ENCODE data around the gene SLC4A2. TPM values are rescaled to one million over a fixed set of nuclear protein-coding genes. Genes with fewer than 3 reads are reported as not detected.

SLC4A2 gene
- total and polyA plus RNA-seq, 2 of the 8 experiments (the other 6 are each of a cell fraction or from before 2014, with no cell fraction given) = 72.6 to 147 TPM

- H2BK120ac ChIP-seq (replicated peaks; ENCODE audit: low read depth, low read length) = no peak overlapping the region
- peak overlapping the region; percentile 86 to 99 for H3K4me2 ChIP-seq (ENCODE audit: insufficient read depth in 1 of 2, low read depth in 2 of 2, low read length in 2 of 2)
- peak overlapping the region; percentile 36 for H3K4ac ChIP-seq (replicated peaks; ENCODE audit: insufficient read length, low read depth, low read length)
- peak overlapping the region in 2 of 4 experiments; percentile 25 to 38; a peak in 1 of 7 replicates for H3K9ac ChIP-seq (replicated peaks in 1 of 4; ENCODE audit: extremely low read depth in 1 of 4, low read depth in 3 of 4, low read length in 3 of 4)
- H4K5ac ChIP-seq (ENCODE audit: insufficient read length, low read depth, low read length) = no peak overlapping the region
- peak overlapping the region; percentile 82; the same call in 1 of the 2 replicates for H2BK5ac ChIP-seq (ENCODE audit: low read depth, low read length)
- H4K8ac ChIP-seq (ENCODE audit: extremely low read depth, insufficient read depth, low read length) = no peak overlapping the region; the same call in 1 of the 2 replicates
- H3K14ac ChIP-seq (ENCODE audit: insufficient read length) = no peak overlapping the region
- H2AFZ ChIP-seq (ENCODE audit: low read length) = no peak overlapping the region
- peaks cover 6% of the 10 kb centered on the region; the same call in 1 of the 2 replicates for H3K79me1 ChIP-seq (ENCODE audit: low read depth, low read length)
- 0 out of 2 replicates have a peak overlapping the region, but pooled peaks have one; percentile 93 for H2AK5ac ChIP-seq (ENCODE audit: low read depth, low read length)
- ChIA-PET POLR2A (ENCODE audit: partially characterized antibody) (interaction anchor here (0.7 to 7.9 kb wide), 12 partner anchors 9 to 190 kb away, joined by 3 to 77 read pairs (median 6); partner anchors contain the start of genes ABCB8, AGAP3 and FASTK), CTCF (ENCODE audit: partially characterized antibody) (interaction anchor here (0.9 to 9.7 kb wide), 11 partner anchors 10 to 59 kb away, joined by 3 to 88 read pairs (median 7); partner anchors contain the start of gene AGAP3)
- DNase-seq (ENCODE audit: low read depth in 1 of 2, low spot score in 2 of 2) = no peak
- peak overlapping the region; percentile 52; the same call in 1 of the 2 replicates for H3K18ac ChIP-seq (ENCODE audit: extremely low read depth, low read length)
- peak overlapping the region; percentile 40; the same call in 1 of the 2 replicates for H2BK12ac ChIP-seq (ENCODE audit: low read depth, low read length)
- H3K27me3 ChIP-seq (replicated peaks in 1 of 4; ENCODE audit: control insufficient read depth in 3 of 4, extremely low read depth in 1 of 4, insufficient read depth in 3 of 4, low read length in 3 of 4) = peaks cover 0 to 2% (median under 1%) of the 10 kb centered on the region in 4 experiments; a peak in 4 of 7 replicates
- no peak overlapping the region for H2BK20ac ChIP-seq (ENCODE audit: low read length)
- H3K36me3 ChIP-seq (ENCODE audit: control insufficient read depth in 2 of 4, insufficient read depth in 4 of 4, low read length in 3 of 4) = peaks cover 3 to 22% (median 13%) of the 10 kb centered on the region in 4 experiments; a peak in 6 of 8 replicates
- no peak overlapping the region for H3K27ac ChIP-seq (ENCODE audit: low read depth, low read length)
- TF ChIP-seq SIN3A (conservative IDR thresholded peaks at IDR 0.05 in 1 of 2, IDR thresholded peaks at IDR 0.05 in 1 of 2; ENCODE audit: low read depth in 1 of 2, low read length in 2 of 2) = no peak
- TF ChIP-seq GABPA (IDR thresholded peaks at IDR 0.05; ENCODE audit: borderline replicate concordance, insufficient read depth, low read length) = no peak
- no peak for TF ChIP-seq BCL11A (IDR thresholded peaks at IDR 0.05; ENCODE audit: low read depth in 2 of 2, low read length in 2 of 2)
- peak overlapping the region; percentile 19 to 91 (median 22); a peak in 6 of 8 replicates for H3K4me3 ChIP-seq (ENCODE audit: extremely low read depth in 1 of 4, insufficient read depth in 2 of 4, low read depth in 3 of 4, low read length in 4 of 4)
- H2BK15ac ChIP-seq (ENCODE audit: low read length) = peak overlapping the region; percentile 48; the same call in 1 of the 2 replicates
- peaks cover 5 to 9% of the 10 kb centered on the region in 2 experiments for H4K20me1 ChIP-seq (replicated peaks in 1 of 2; ENCODE audit: control insufficient read depth in 1 of 2, insufficient read depth in 2 of 2, low read length in 2 of 2)
- H3K23me2 ChIP-seq (ENCODE audit: low read depth, low read length) = peaks cover 30% of the 10 kb centered on the region
- no peak overlapping the region for H3K23ac ChIP-seq (ENCODE audit: insufficient read length)
- WGBS, 2 experiments (ENCODE audit: extremely low coverage in 1 of 2, insufficient coverage in 1 of 2, insufficient read length in 1 of 2, insufficient replicate concordance in 2 of 2, low coverage in 1 of 2, low lambda C conversion rate in 2 of 2, missing lambda C conversion rate in 1 of 2) = 20% methylated on average over 10 of the region's 11 CpGs; no CpG with 5 or more reads in 1 of the 2 experiments
- peaks cover 9 to 35% (median 30%) of the 10 kb centered on the region in 4 experiments for H3K4me1 ChIP-seq (replicated peaks in 1 of 4; ENCODE audit: control insufficient read depth in 3 of 4, insufficient read depth in 4 of 4, low read length in 3 of 4)
- no peak overlapping the region for H4K91ac ChIP-seq (replicated peaks; ENCODE audit: insufficient read length, low read length)
- no peaks in the 10 kb centered on the region for H3K9me3 ChIP-seq (ENCODE audit: insufficient read depth in 2 of 2, low read depth in 1 of 2, low read length in 1 of 2)
- peaks cover 0 to 8% of the 10 kb centered on the region in 2 experiments; a peak in 1 of 4 replicates for H3K79me2 ChIP-seq (ENCODE audit: control insufficient read depth in 1 of 2, insufficient read depth in 2 of 2, low read length in 2 of 2)
- FAIRE-seq = no peak
- H3K56ac ChIP-seq (replicated peaks; ENCODE audit: insufficient read length, low read depth, low read length) = no peak overlapping the region
Observed at GRCh38 chr7:151062111-151062398, 2.7 kb downstream of the SLC4A2 start.

Data from H1 (cell line).